IPS DF 4.7 (cell line): ENCODE data around the gene PTH2.
"Not testable (repeated sequence)": the region's sequence is repeated elsewhere in the genome, so short reads cannot be mapped to it uniquely, and the experiment has no call there.

Experiments used
- DNase-seq: peaks from one replicate; pipeline ENCODE4 v3.0.0-alpha.2; 2013; ENCODE audit warnings: low spot score; ENCODE audit errors: extremely low read depth

PTH2 gene

DNA sequence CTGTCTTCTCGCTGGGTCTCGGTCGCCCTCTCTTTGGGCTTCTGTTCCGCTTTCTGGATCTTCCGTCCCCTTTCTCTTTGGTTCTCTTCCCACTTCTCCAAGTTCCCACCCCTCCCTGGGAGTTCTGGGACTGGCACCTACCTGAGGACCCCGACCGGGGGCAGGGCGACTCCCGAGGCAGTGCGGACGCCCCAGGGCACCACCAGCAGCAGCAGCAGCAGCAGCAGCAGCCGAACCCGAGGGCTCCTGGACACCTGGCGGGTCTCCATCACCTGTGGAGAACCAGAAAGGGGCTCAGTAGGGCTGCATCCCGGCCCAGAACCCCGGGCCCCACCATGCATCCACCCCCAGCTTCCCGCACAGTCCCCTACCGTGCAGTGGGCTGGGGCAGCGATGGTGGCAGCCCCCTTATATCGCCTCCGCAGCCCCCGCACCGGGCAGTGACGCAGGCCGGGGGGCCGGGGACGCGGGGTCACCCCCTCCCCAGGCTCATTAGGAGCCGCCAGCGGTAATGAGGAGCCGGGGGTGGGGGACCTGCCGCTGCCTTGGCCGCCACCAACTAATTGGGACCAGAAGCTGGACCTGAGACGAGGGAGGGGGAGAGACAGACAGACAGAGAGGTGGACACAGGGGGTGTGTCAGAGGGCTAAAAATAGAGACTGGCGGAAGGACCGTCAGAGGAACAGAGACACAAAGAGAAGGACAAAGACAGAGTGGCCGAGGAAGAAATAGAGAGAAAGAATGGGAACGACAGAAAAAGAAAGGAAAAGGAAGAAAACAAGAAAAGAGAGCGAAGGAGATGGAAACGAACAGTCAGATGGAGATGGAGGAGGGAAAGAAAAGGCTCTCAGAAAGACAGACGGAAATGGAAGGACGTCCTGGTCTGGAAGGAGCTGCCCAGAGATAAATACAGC lies at the start of gene PTH2:
TSS of gene PTH2 (minus strand) at position 371 of the 914 bp plus-strand sequence. CDS start at position 269, 102 bp downstream.
- DNase-seq: no peak

DNA sequence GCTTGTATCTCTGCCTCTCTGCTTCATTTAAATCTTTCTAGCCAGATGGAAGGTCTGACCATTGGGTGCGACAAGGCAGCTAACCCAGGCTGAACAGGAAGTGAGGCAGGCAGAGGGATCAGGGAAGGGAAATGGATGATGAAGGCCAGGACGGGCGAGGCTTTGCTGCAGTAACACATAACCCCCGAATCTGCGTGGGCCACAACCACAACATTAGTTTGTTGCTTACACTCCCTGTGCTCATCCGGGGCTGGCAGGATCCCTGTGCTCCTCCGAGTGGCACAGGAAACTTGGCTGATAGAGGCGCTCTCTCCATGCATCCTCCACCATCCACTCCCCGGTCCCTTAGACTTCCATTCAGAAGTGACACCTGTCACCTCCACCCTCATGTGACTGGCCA lies 49.7 kb upstream of the PTH2 start:
- DNase-seq: no peak

- DNase-seq: no peak
Observed at GRCh38 chr19:49470615-49470978, 47.4 kb upstream of the PTH2 start.

DNA sequence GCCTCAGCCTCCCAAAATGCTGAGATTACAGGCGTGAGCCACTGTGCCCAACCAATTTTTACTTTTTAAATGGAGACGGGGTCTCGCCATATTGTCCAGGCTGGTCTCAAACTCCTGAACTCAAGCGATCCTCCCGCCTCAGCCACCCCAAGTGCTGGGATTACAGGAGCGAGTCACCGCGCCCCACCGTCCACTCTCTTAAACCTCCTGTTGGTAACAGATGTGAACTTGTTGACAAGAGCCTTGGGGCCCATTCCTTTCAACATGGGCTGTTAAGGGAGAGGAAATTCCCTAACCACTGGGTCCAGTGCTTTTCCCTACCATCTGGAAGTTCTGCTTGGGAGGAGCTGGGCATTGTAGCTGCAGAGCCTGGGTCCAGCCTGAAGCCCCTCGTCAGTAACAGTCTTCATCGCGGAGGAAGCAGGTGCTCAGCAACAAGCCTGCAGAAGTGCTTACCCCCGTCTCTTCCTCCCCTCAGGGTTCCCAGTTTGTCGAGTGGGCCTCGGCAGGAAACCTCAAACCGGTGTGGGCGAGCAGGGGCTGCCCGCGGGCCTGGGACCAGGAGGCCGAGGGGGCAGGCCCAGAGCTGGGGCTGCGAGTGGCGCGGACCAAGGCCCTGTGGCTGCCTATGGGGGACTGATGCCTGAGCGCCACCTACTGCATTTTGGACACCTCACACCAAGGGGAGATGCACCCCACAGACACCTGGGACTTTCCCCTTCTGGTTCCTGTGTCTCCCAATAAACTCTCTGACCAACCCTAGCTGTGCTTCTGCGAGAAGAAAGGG lies 46.8 kb upstream of the PTH2 start:
- no peak for DNase-seq

- DNase-seq: peak; percentile 82
Observed at GRCh38 chr19:49468746-49469447, 45.7 kb upstream of the PTH2 start.

- DNase-seq: no peak
Observed at GRCh38 chr19:49468199-49468598, 45.0 kb upstream of the PTH2 start.

DNA sequence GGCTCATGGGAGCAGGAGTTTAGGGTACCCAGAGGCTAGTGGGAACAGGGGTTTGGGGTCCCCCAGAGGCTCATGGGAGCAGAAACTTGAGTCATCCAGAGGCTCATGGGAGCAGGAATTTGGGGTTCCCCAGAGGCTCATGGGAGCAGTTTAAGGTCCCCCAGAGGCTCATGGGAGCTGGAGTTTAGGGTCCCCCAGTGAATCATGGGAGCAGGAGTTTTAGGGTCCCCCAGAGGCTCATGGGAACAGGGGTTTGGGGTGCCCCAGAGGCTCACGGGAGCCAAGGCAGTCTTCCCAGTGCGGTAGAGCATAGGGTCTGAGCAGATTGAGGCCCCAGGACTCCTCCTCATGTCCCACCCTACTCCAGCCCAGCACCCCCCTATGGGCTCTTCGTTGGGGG lies 42.1 kb upstream of the PTH2 start:
- no peak for DNase-seq

DNA sequence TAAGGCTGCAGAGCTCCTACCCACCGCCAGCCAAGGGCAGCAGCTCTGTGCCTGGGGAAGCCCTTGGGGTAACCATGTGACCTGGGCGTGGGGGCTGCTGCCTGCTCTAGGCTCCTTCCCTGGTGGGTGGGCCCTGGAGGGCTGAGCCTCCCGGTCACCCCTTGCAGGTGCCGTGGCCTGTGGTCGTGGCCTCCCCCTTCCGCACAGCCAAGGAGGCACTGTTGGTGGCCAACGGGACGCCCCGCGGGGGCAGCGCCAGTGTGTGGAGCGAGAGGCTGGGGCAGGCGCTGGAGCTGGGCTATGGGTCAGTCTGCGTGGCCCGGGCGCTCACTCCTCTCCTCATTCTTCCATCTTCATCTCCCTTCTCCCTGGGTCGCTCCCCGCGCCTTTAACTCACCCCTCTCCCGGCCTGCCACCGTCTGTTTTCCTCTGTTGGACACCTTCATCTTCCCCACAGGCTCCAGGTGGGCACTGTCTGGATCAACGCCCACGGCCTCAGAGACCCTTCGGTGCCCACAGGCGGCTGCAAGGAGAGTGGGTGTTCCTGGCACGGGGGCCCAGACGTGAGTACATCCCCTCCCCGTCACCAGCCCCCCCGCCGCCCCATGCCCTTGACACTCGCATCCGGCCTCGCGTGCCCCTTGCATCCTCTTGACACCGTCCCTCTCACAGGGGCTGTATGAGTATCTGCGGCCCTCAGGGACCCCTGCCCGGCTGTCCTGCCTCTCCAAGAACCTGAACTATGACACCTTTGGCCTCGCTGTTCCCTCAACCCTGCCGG lies 40.9 kb upstream of the PTH2 start:
- no peak for DNase-seq

- DNase-seq: no peak
Observed at GRCh38 chr19:49462492-49462891, 39.3 kb upstream of the PTH2 start.

DNA sequence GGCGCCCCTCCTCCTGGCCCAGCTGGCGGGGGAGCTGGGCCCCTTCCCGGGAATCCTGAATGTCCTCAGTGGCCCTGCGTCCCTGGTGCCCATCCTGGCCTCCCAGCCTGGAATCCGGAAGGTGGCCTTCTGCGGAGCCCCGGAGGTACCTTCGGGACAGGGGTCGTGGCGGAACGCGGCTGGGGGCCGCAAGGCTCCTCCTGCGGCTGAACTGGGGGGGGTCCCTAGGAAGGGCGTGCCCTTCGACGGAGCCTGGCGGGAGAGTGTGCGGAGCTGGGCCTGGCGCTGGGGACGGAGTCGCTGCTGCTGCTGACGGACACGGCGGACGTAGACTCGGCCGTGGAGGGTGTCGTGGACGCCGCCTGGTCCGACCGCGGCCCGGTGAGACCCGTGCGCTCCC lies 38.4 kb upstream of the PTH2 start:
- DNase-seq: no peak

DNA sequence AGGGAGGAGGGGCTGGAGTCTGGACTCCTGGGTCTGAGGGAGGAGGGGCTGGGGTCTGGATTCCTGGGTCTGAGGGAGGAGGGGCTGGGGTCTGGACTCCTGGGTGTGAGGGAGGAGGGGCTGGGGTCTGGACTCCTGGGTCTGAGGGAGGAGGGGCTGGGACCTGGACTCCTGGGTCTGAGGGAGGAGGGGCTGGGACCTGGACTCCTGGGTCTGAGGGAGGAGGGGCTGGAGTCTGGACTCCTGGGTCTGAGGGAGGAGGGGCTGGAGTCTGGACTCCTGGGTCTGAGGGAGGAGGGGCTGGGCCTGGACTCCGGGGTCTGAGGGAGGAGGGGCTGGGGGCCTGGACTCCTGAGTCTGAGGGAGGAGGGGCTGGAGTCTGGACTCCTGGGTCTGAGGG lies 37.9 kb upstream of the PTH2 start:
- DNase-seq: not testable (repeated sequence)

GRCh38 chr19:49459388-49459787 lies 36.1 kb upstream of the PTH2 start:
- DNase-seq: no peak

DNA sequence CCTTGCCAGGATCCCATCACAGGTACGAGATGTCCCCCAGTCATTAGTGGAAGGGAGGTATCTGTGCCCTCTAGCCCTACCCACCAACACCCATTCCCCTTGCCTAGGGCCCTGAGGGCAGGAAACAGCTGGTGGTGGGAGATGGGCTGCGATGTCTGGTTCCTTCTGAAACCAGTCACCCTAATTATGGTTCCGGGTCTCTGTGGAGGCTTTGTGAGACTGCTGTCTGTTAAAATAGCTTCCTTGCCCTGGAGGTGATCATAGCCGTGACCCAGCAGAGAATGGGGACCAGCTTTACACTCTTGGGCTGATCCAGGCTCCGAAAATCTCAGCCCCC lies 35.3 kb upstream of the PTH2 start:
- DNase-seq: no peak

- no peak for DNase-seq
Observed at GRCh38 chr19:49456326-49456725, 33.1 kb upstream of the PTH2 start.

DNA sequence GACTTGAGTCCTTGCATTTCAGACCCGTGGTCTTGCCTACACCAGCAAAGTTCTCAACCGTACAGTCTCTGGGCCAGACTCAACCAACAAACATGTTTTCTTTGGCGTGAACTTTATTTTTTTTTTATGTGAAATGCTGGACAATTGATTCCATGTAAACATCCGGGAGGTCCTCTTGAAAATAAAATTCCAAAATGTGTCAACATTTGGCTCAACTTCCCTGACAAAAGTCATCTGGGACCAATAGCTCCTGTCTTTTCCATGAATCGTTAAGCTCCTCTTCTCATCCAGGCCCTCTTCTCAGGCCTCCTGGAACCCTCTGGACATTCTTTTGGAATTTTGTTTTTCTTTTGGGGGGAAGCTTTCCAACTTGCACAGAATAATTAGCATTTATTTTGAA lies 32.5 kb upstream of the PTH2 start:
- no peak for DNase-seq

DNA sequence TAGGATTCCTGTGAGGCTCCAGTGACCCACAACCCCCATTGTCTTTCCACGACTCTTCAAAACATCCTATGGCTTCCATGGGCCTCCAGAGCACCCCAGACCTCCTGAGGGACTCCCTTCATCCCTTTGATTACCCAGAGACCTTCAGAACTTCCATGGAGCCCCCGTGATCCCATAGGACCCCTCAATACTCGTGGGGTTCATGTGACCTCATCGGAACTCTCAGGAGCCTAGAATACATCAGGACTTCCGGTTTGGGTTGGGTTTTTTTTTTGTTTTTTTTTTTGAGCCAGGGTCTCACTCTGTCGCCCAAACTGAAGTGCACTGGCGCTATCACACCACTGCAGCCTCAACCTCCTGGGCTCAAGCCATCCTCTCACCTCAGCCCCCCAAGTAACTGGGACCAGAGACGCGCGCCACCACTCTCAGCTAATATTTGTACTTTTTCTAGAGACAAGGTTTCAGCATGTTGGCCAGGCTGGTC lies 30.6 kb upstream of the PTH2 start:
- no peak for DNase-seq

- no peak for DNase-seq
Observed at GRCh38 chr19:49453013-49453756, 29.9 kb upstream of the PTH2 start, which contains the start of gene ALDH16A1. Gene ALDH16A1, plus strand, starts transcription at chr19:49453225. Its CDS starts 107 bp downstream, at chr19:49453332.

DNA sequence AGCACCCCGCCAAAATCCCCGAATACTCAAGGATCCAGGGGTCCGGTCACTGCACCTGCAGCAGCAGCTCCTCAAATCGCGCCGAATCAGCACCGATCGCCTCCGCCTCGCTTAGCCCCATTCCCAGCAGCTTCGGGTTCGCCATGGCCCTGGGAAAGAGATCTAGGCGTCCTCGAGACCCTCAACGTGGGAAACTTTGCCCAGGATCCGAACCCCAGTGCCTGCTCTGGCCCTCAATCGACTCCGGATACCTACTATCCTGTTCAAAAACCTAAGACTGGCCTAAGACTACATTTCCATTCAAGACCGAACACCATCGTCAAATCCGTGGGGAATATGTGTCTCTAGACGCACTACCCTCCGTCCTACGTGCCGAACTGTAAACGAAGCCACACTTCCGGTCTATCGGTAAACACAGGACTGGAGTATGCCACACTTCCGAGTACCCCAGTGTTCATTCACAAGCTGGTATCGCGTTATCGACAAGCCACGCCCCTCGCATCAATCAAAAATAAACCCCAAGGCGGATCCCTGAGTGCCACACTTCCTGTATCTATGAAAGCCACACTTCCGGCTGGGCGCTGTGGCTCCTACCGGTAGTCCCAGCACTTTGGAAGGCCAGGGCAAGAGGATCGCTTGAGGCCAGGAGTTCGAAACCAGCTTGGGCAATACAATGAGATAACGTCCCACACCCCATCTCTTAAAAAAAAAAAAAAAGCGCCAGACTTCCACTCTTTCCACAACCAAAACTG lies 28.4 kb upstream of the PTH2 start, which contains the start of gene PIH1D1:
TSS of gene PIH1D1 (minus strand) at position 385 of the 752 bp plus-strand sequence. CDS start at position 145, 240 bp downstream.
- DNase-seq: peak; percentile 100

DNA sequence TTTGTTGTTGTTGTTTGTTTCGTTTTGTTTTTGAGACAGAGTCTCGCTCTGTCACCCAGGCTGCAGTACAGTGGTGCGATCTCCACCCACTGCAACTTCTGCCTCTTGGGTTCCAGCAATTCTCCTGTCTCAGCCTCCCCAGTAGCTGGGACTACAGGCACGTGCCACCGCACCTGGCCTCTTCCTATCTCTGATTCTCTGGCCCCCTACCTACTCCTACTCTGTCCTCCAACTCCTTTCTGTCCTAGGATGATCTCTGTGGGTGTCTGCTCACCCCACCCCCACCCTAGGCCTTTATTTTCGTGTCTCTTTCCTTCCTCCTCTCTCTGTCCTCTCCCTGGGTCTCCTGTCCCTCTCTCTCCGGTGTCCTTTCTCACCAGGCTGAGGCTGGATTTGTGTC lies 27.2 kb upstream of the PTH2 start:
- no peak for DNase-seq
